GM23248 (cell line): ENCODE results near the gene CLCN6. TPM values are rescaled to one million over a fixed set of nuclear protein-coding genes. Genes with fewer than 3 reads are reported as not detected.

Experiments
- DNase-seq: peaks from one replicate; pipeline ENCODE4 v3.0.0-alpha.2; 2015
- H2AFZ ChIP-seq: fragments of 200-600 bp; sonication (generic); 2 replicates; pipeline ENCODE4 v1.6.1; 2016; ENCODE audit warnings: antibody characterized with exemption
- H3F3A ChIP-seq: fragments of 200-600 bp; sonication (generic); 2 replicates; pipeline ENCODE4 v1.6.1; 2016; ENCODE audit warnings: mild to moderate bottlenecking, antibody characterized with exemption, mixed run types; ENCODE audit not compliant: insufficient read depth
- H3K27ac ChIP-seq: fragments of 200-600 bp; sonication (generic); 2 replicates; pipeline ENCODE4 v1.5.1; 2016; ENCODE audit warnings: mild to moderate bottlenecking
- H3K27me3 ChIP-seq: fragments of 200-600 bp; sonication (generic); replicated peaks from 2 replicates; pipeline ENCODE4 v1.6.1; 2016; ENCODE audit warnings: mild to moderate bottlenecking; ENCODE audit not compliant: insufficient read depth
- H3K36me3 ChIP-seq: fragments of 200-600 bp; sonication (generic); 2 replicates; pipeline ENCODE4 v1.6.1; 2016; ENCODE audit warnings: low read depth, mild to moderate bottlenecking
- H3K4me1 ChIP-seq: fragments of 200-600 bp; sonication (generic); 2 replicates; pipeline ENCODE4 v1.6.1; 2016; ENCODE audit warnings: mild to moderate bottlenecking; ENCODE audit not compliant: insufficient read depth
- H3K4me2 ChIP-seq: fragments of 200-600 bp; sonication (generic); one replicate; pipeline ENCODE4 v1.6.1; 2016; ENCODE audit warnings: mild to moderate bottlenecking; ENCODE audit not compliant: unreplicated experiment
- H3K4me3 ChIP-seq: fragments of 200-600 bp; sonication (generic); 2 replicates; pipeline ENCODE4 v1.5.1; 2016; ENCODE audit warnings: mild to moderate bottlenecking
- H3K79me2 ChIP-seq: fragments of 200-600 bp; sonication (generic); 2 replicates; pipeline ENCODE4 v1.6.1; 2016; ENCODE audit warnings: mild to moderate bottlenecking; ENCODE audit not compliant: insufficient read depth
- H3K9ac ChIP-seq: fragments of 200-600 bp; sonication (generic); 2 replicates; pipeline ENCODE4 v1.6.1; 2016; ENCODE audit warnings: mild to moderate bottlenecking
- H3K9me2 ChIP-seq: fragments of 200-600 bp; sonication (generic); 2 replicates; pipeline ENCODE4 v1.6.1; 2016; ENCODE audit warnings: mixed run types, mild to moderate bottlenecking, moderate library complexity; ENCODE audit not compliant: insufficient read depth
- H3K9me3 ChIP-seq: fragments of 200-600 bp; sonication (generic); one replicate; pipeline ENCODE4 v1.6.1; 2017; ENCODE audit warnings: low read depth
- H4K20me1 ChIP-seq: fragments of 200-600 bp; sonication (generic); 2 replicates; pipeline ENCODE4 v1.6.0; 2016; ENCODE audit not compliant: insufficient read depth
- EZH2 ChIP-seq: fragments of 200-600 bp; sonication (generic); IDR thresholded peaks from 2 replicates; pipeline ENCODE4 v1.6.1; 2018; ENCODE audit warnings: antibody characterized with exemption, mild to moderate bottlenecking; ENCODE audit not compliant: insufficient read depth, poor library complexity, severe bottlenecking
- EZH2phosphoT487 ChIP-seq: fragments of 200-600 bp; sonication (generic); IDR thresholded peaks from 2 replicates; pipeline ENCODE4 v1.6.1; 2018; ENCODE audit warnings: antibody characterized with exemption, moderate library complexity, mild to moderate bottlenecking, low read depth; ENCODE audit not compliant: insufficient read depth
- WGBS, 2 experiments: methylation state at CpG; one replicate each; pipeline ENCODE4 v1.1.6; 2015 to 2017; ENCODE audit warnings: low lambda C conversion rate in 2 of 2, low coverage in 1 of 2; ENCODE audit errors: missing lambda C conversion rate in 2 of 2; 5-methylcytosine and 5-hydroxymethylcytosine counted together
- in situ Hi-C: fragments of 300-500 bp; cut with MboI; formaldehyde crosslinking; loops from 2 replicates; pipeline ENCODE4 v1.15.0; 2020
- polyA plus RNA-seq: library from polyadenylated mRNA; unstranded; fragments of >200 nt; fragmentation: Nextera tagmentation; extraction: Ambion mirVana; gene quantifications from 2 replicates; pipeline ENCODE4 v1.2.1, GENCODE V29; 2016
- total RNA-seq: library from RNA; depleted of rRNA; stranded (reverse); fragments of >200 nt; shearing (Covaris generic); gene quantifications from 2 replicates; pipeline ENCODE4 v1.2.3, GENCODE V29; 2014

The CLCN6 gene
- total and polyA plus RNA-seq, 2 experiments from 2014 or later: 4.9 to 5.4 TPM

DNA sequence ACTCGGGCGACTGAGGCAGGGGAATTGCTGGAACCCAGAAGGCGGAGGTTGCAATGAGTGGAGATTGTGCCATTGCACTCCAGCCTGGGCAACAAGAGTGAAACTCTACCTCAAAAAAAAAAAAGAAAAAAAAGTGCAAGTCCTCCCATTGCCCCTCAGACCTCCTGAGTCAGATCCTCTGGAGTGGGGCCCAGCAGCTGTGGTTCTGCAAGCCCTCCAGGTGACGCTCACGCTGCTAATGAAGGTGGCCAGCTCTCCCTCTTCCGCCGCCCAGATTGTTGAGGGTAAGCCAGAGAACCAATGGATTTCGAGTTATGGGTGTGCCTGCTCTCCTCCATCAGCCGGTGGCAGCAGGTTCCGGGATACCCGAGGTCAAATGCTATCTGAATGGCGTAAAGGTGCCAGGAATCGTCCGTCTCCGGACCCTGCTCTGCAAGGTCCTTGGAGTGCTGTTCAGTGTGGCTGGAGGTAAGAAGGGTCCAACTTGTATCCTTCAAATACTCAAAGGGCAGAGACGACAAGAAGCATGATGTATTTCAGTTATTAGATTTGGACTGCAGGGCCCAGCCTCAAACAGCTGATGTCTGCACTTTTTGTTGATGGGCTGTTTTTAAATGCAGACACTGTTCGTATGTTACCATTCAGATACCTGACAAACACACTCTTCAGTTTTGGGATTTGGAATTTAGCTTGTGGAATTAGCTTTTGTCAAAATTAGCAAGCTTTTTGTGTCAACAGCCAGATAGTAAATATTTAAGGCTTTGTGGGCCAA lies 17.6 kb downstream of the CLCN6 start:
- Histone ChIP-seq H3K79me2 (no peaks in the 10 kb centered on the region), H3K27ac (no peak overlapping the region), H4K20me1 (no peaks in the 10 kb centered on the region), H3K36me3 (peaks cover 14% of the 10 kb centered on the region), H3K4me1 (peaks cover 11% of the 10 kb centered on the region), H2AFZ (no peak overlapping the region), H3K9ac (no peak overlapping the region), H3F3A (peaks cover 26% of the 10 kb centered on the region), H3K4me2 (no peak overlapping the region), H3K9me3 (no peaks in the 10 kb centered on the region), H3K9me2 (no peaks in the 10 kb centered on the region), H3K4me3 (no peak overlapping the region), H3K27me3 (no peaks in the 10 kb centered on the region)
- in situ Hi-C loops: no loop called here
- WGBS, 2 experiments: 92 to 94% methylated on average over 17 of the region's 17 CpGs
- no peak for DNase-seq
- no peak for TF ChIP-seq EZH2
- TF ChIP-seq EZH2phosphoT487: no peak

GRCh38 chr1:11825131-11825530 lies 19.1 kb downstream of the CLCN6 start:
- Histone ChIP-seq H3K9me3 (no peaks in the 10 kb centered on the region), H2AFZ (no peak overlapping the region), H3K4me3 (no peak overlapping the region), H3K27me3 (no peaks in the 10 kb centered on the region), H3K4me2 (no peak overlapping the region), H3K79me2 (no peaks in the 10 kb centered on the region), H3K9ac (no peak overlapping the region), H3F3A (peaks cover 18% of the 10 kb centered on the region), H3K4me1 (peaks cover 11% of the 10 kb centered on the region), H3K36me3 (peaks cover 15% of the 10 kb centered on the region), H4K20me1 (no peaks in the 10 kb centered on the region), H3K27ac (no peak overlapping the region), H3K9me2 (no peaks in the 10 kb centered on the region)
- in situ Hi-C loops: no loop called here
- no peak for DNase-seq
- 80 to 81% methylated on average over 7 of the region's 7 CpGs for WGBS, 2 experiments
- TF ChIP-seq EZH2 (no peak), EZH2phosphoT487 (no peak)

DNA sequence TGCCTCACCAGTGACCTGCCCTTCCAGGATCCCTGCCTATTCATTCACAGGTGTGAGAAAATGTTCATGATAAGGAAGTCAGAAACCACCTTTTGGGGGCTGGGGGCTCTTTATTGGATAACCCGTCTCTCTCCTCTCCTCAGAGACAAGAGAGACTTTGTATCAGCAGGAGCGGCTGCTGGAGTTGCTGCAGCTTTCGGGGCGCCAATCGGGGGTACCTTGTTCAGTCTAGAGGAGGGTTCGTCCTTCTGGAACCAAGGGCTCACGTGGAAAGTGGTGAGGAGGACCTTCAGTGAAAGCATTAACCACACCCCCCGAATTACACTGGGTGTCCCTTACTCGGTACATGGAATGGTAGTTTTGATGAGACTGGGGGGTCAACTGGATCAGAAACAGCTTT lies 21.0 kb downstream of the CLCN6 start:
- TF ChIP-seq EZH2: no peak
- no peak for TF ChIP-seq EZH2phosphoT487
- Histone ChIP-seq H3K4me2 (no peak overlapping the region), H3K27me3 (no peaks in the 10 kb centered on the region), H3K4me3 (no peak overlapping the region), H3K9me3 (no peaks in the 10 kb centered on the region), H3K4me1 (peaks cover 1% of the 10 kb centered on the region), H3K79me2 (no peaks in the 10 kb centered on the region), H3K27ac (no peak overlapping the region), H4K20me1 (no peaks in the 10 kb centered on the region), H3K36me3 (peaks cover 15% of the 10 kb centered on the region; the same call in 1 of the 2 replicates), H3F3A (no peaks in the 10 kb centered on the region), H3K9me2 (no peaks in the 10 kb centered on the region), H3K9ac (no peak overlapping the region), H2AFZ (no peak overlapping the region)
- WGBS, 2 experiments: 83 to 85% methylated on average over 9 of the region's 9 CpGs
- in situ Hi-C loops: no loop called here
- DNase-seq: no peak

DNA sequence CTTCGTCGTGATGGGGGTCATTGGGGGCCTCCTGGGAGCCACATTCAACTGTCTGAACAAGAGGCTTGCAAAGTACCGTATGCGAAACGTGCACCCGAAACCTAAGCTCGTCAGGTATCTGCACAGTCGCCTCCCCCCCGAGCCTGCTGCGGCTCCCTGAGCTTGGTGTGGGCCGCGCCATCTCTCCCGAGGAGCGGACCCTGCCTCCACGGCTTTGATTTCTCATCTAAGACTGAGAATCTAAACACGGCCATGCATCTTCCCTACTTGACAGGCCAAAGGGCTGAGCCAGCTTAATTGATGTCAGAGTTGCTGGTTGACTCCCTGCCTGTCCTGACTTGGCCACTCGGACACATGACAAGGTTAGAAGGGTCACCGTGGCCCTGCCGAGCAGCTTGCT lies 22.5 kb downstream of the CLCN6 start:
- no peak overlapping the region for H2AFZ ChIP-seq
- TF ChIP-seq EZH2phosphoT487 (no peak), EZH2 (no peak)
- no peaks in the 10 kb centered on the region for H3K9me2 ChIP-seq
- no peak overlapping the region for H3K4me2 ChIP-seq
- H3K4me3 ChIP-seq: no peak overlapping the region
- in situ Hi-C loops: no loop called here
- 88 to 89% methylated on average over 18 to 19 of the region's 19 CpGs for WGBS, 2 experiments
- no peaks in the 10 kb centered on the region for H3K4me1 ChIP-seq
- H3K9me3 ChIP-seq: no peaks in the 10 kb centered on the region
- H3K36me3 ChIP-seq: peaks cover 15% of the 10 kb centered on the region; the same call in 1 of the 2 replicates
- DNase-seq: no peak
- H3K27me3 ChIP-seq: no peaks in the 10 kb centered on the region
- no peak overlapping the region for H3K9ac ChIP-seq
- no peaks in the 10 kb centered on the region for H3K79me2 ChIP-seq
- no peak overlapping the region for H3K27ac ChIP-seq
- H4K20me1 ChIP-seq: no peaks in the 10 kb centered on the region
- H3F3A ChIP-seq: no peaks in the 10 kb centered on the region
